Suprapubic skin (tissue), 4 donors: ENCODE measurements around the gene MED27. TPM values are rescaled to one million over a fixed set of nuclear protein-coding genes. Genes with fewer than 3 reads are reported as not detected.

Experiments
- DNase-seq, 2 donors: peaks; one replicate each; pipeline ENCODE4 v3.0.0-alpha.2; 2019; ENCODE audit warnings: low spot score in 2 of 2
- H3K27ac ChIP-seq: fragments of 200-600 bp; sonication (generic); one replicate; pipeline ENCODE4 v1.5.1; 2019
- H3K27me3 ChIP-seq: fragments of 200-600 bp; sonication (generic); one replicate; pipeline ENCODE4 v1.5.1; 2019
- H3K36me3 ChIP-seq: fragments of 200-600 bp; sonication (generic); one replicate; pipeline ENCODE4 v1.5.1; 2019
- H3K4me1 ChIP-seq: fragments of 200-600 bp; sonication (generic); one replicate; pipeline ENCODE4 v1.5.1; 2019
- H3K4me3 ChIP-seq: fragments of 200-600 bp; sonication (generic); one replicate; pipeline ENCODE4 v1.5.1; 2019; ENCODE audit warnings: mild to moderate bottlenecking
- H3K9me3 ChIP-seq: fragments of 200-600 bp; sonication (generic); one replicate; pipeline ENCODE4 v1.5.1; 2019
- EP300 ChIP-seq: sonication (generic); formaldehyde crosslinking; IDR thresholded peaks from one replicate; pipeline ENCODE4 v1.6.1; 2017; ENCODE audit warnings: antibody characterized with exemption
- POLR2A ChIP-seq, 2 donors: fragments of 450-650 bp; IDR thresholded peaks; one replicate each; pipeline ENCODE4 v1.6.1; 2017; ENCODE audit warnings: antibody characterized with exemption in 2 of 2, mild to moderate bottlenecking in 2 of 2, moderate library complexity in 2 of 2
- POLR2AphosphoS5 ChIP-seq, 3 donors: sonication (generic); formaldehyde crosslinking; IDR thresholded peaks; one replicate each; pipeline ENCODE4 v1.6.1; 2017; ENCODE audit warnings: antibody characterized with exemption in 3 of 3
- WGBS: methylation state at CpG from one replicate; pipeline ENCODE4 v1.1.5; 2018; 5-methylcytosine and 5-hydroxymethylcytosine counted together
- total RNA-seq, 4 donors: library from RNA; depleted of rRNA; stranded (reverse); fragments of >200 nt; gene quantifications; one replicate each; pipeline ENCODE4 v1.1.0, GENCODE V29; 2016
- TF ChIP-seq, protein P1 (sequence below), 2 donors: fragments of 200-600 bp in 1 of 2; fragments of 450-650 bp in 1 of 2; sonication (generic) in 1 of 2; IDR thresholded peaks; one replicate each; pipeline ENCODE4 v1.5.1; 2016 to 2019; ENCODE audit warnings: antibody characterized with exemption in 2 of 2, mild to moderate bottlenecking in 1 of 2, moderate library complexity in 1 of 2

Gene MED27
- total RNA-seq, 4 donors from 2014 or later = 12.6 to 20.3 (median 16.0) TPM

DNA sequence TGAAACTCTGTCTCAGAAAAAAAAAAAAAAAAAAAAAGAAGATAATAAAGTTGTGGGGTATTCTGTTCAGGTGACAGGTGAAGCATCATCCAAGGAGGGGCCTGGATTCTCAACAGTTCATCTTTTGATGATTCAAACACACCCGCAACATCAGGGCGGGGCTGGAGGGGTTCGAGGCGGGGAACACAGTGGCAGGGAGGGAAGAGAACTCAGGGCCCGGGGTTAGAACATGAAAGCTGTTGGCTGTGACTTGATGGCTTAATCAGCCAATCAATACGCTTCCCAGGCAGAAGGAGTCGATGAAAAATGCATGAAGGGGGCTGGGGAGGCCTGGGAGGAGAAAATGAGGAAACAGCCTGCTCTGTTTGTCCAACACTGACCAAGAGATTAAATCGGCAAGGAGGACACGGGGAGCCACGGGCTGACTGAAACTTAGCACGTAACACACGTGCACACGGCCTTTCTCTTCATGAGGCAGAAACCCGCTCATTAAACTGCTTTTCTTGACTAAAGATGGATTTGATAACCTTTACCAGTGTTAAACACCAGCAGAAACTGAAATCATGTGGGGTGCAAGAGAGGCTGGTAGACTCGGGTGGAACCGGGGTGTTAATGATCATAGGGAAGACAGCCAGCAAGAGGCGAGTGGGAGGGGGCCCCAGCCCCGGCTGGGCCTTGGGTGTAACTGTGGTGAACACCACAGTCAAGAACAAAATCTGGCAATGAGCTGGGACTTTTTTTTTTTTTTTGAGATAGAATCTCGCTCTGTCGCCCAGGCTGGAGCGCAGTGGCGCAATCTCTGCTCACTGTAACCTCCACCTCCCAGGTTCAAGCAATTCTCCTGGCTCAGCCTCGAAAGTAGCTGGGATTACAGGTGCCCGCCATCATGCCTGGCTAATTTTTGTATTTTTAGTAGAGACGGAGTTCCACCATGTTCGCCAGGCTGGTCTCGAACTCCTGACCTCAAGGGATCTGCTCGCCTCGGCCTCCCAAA lies 234.1 kb downstream of the MED27 start:
- TF ChIP-seq POLR2A (IDR thresholded peaks at IDR 0.05) (no peak), POLR2AphosphoS5 (IDR thresholded peaks at IDR 0.05) (no peak), EP300 (no peak)
- TF ChIP-seq, protein P1, sequence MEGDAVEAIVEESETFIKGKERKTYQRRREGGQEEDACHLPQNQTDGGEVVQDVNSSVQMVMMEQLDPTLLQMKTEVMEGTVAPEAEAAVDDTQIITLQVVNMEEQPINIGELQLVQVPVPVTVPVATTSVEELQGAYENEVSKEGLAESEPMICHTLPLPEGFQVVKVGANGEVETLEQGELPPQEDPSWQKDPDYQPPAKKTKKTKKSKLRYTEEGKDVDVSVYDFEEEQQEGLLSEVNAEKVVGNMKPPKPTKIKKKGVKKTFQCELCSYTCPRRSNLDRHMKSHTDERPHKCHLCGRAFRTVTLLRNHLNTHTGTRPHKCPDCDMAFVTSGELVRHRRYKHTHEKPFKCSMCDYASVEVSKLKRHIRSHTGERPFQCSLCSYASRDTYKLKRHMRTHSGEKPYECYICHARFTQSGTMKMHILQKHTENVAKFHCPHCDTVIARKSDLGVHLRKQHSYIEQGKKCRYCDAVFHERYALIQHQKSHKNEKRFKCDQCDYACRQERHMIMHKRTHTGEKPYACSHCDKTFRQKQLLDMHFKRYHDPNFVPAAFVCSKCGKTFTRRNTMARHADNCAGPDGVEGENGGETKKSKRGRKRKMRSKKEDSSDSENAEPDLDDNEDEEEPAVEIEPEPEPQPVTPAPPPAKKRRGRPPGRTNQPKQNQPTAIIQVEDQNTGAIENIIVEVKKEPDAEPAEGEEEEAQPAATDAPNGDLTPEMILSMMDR (IDR thresholded peaks at IDR 0.05) = no peak
- Histone ChIP-seq H3K4me3 (no peak overlapping the region), H3K27ac (no peak overlapping the region), H3K9me3 (no peaks in the 10 kb centered on the region), H3K27me3 (peaks cover 18% of the 10 kb centered on the region), H3K36me3 (no peaks in the 10 kb centered on the region), H3K4me1 (no peaks in the 10 kb centered on the region)
- no peak for DNase-seq
- 76% methylated on average over 29 of the region's 29 CpGs for WGBS

DNA sequence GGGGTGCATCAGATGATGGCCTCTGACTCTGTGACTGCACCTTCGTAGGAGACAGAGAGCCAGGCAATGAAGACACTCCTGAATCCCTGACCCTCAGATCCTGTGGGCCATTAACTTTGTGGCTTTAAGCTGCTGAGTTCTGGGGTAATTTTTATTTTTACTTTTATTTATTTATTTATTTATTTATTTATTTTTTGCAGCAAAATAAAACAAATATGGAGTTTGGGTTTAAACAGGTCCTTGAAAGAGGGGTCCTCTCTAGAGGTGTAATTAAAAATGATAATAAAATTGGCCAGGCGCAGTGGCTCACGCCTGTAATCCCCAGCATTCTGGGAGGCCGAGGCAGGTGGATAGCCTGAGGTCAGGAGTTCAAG lies 234.9 kb downstream of the MED27 start:
- Histone ChIP-seq H3K36me3 (no peaks in the 10 kb centered on the region), H3K27me3 (peaks cover 23% of the 10 kb centered on the region), H3K4me3 (no peak overlapping the region), H3K27ac (no peak overlapping the region), H3K9me3 (no peaks in the 10 kb centered on the region), H3K4me1 (no peaks in the 10 kb centered on the region)
- TF ChIP-seq POLR2AphosphoS5 (IDR thresholded peaks at IDR 0.05) (no peak), EP300 (no peak), POLR2A (IDR thresholded peaks at IDR 0.05) (no peak)
- TF ChIP-seq, protein P1 (IDR thresholded peaks at IDR 0.05) = no peak
- 92% methylated on average over 4 of the region's 4 CpGs for WGBS
- DNase-seq = no peak

DNA sequence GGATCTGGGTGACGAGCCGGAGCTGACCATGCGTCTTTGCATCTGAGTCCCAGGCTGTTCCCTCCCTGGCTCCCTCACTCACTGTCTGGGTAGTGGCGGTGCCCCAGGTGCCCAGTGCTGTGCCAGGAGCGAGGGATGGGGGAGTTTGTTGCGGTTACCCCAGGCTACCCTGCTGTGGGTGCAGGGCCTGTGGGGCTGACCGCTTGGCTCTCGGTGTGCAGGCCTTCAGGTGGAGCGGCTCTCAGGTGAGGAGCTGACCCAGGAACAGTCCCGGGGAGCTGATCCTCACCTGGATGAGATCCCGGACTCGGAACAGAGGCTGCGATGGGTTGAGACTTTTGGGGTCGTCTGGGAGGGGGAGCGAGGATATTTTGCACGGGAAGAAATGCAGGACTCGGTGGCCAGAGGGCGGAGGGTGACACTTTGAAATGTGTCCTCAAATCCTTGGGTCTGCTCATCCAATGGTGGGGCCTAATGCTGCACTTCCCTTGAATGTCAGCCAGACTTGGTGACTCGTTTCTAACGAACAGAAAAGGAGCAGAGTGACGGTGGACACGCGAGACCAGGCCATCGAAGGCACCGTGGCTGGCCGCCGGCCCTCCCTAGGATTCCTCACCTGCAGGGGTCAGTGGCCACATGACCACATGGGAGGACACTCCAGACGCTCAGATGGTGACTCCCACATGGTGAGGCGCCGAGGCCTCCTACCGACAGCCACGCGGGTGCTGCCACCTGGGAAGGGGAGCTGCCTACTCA lies 235.5 kb downstream of the MED27 start:
- Histone ChIP-seq H3K9me3 (no peaks in the 10 kb centered on the region), H3K27ac (no peak overlapping the region), H3K4me1 (no peaks in the 10 kb centered on the region), H3K36me3 (no peaks in the 10 kb centered on the region), H3K27me3 (peaks cover 25% of the 10 kb centered on the region), H3K4me3 (no peak overlapping the region)
- no peak for DNase-seq
- 86% methylated on average over 16 of the region's 33 CpGs for WGBS
- TF ChIP-seq, protein P1 (IDR thresholded peaks at IDR 0.05) = no peak
- TF ChIP-seq POLR2AphosphoS5 (IDR thresholded peaks at IDR 0.05) (no peak), EP300 (no peak), POLR2A (IDR thresholded peaks at IDR 0.05) (no peak)

DNA sequence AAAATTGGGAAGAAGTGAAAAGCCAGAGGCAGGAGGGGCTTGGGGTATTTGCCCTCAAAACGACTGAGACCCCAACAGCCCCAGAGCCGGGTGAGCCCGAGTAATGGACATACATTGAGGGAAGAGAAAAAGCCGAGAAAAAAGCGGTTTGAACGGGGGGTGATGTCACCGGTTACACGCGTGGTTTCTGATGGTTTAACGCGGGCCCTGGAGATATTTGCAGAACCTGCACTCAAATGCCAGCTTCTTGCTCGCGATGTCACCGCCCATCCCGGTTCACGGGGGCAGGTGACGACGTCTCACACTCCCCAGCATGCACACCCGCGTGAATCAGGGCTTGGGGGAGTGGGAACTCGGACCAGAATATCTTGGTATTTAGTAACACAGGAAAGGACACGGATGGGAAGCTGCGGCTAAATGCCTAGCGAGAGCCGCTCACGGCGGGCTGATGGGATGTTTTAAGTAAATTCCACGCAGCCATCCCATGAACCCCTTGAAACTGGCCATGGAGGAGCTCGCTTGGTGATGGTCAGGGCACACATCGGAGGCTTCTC lies 237.8 kb downstream of the MED27 start:
- no peak for TF ChIP-seq POLR2A (IDR thresholded peaks at IDR 0.05)

DNA sequence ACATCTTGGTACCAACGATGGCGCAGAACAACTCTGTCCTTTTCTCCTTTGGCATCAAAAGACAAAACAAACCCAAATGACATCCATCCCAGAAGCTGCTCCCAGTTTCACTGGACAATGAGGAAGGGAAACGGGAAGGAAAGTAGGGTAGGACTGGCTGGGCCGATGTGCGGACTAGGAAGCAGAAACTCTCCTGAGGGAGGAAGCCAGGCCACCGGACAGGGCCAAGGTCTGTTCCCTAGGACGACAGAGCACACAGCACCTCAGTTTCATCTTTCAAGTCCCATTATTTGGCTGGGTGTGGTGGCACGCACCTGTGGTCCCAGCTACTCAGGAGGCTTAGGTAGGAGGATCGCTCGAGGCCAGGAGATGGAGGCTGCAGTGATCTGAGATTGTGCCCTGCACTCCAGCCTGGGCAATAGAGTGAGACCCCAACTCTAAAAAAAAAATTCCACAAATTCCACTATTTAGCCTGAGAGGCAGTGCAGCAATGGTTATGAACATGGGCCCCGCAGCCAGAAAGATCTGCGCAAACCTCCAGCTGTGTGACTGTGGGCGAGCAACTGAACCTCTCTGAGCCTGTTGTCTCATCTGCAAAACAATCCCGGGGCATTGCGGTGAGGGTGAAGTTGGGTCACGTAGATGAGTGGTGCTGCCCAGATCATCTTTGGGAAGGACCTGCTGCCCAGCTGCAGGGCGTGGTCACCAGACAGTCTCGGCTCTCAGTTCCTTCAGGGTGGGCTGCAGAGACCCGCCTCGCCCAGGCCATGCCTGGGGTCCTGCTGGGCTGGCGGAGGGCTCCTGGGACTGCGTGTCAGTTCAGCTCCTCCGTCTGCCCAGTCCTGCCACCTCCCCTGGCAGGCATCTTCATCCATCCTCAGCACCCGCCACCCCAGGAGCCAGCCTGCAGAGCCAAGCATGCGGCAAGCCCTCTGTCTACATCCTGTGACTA lies 238.6 kb downstream of the MED27 start:
- H3K4me1 ChIP-seq = no peaks in the 10 kb centered on the region
- 92% methylated on average over 11 of the region's 25 CpGs for WGBS
- no peaks in the 10 kb centered on the region for H3K36me3 ChIP-seq
- no peak for DNase-seq
- H3K27me3 ChIP-seq = peaks cover 47% of the 10 kb centered on the region
- H3K4me3 ChIP-seq = no peak overlapping the region
- H3K27ac ChIP-seq = no peak overlapping the region
- no peak for TF ChIP-seq POLR2AphosphoS5 (IDR thresholded peaks at IDR 0.05)
- no peak for TF ChIP-seq POLR2A (IDR thresholded peaks at IDR 0.05)
- no peak for TF ChIP-seq EP300
- TF ChIP-seq, protein P1 (IDR thresholded peaks at IDR 0.05) = no peak
- no peaks in the 10 kb centered on the region for H3K9me3 ChIP-seq

More for the DNA sequence above, 237.8 kb downstream of the MED27 start:
- Histone ChIP-seq H3K36me3 (no peaks in the 10 kb centered on the region), H3K9me3 (no peaks in the 10 kb centered on the region), H3K27me3 (peaks cover 41% of the 10 kb centered on the region), H3K27ac (no peak overlapping the region), H3K4me1 (no peaks in the 10 kb centered on the region), H3K4me3 (no peak overlapping the region)
- no peak for DNase-seq
- WGBS = 82% methylated on average over 30 of the region's 30 CpGs
